ENCODE data around the gene STMND1.

Gene STMND1

DNA sequence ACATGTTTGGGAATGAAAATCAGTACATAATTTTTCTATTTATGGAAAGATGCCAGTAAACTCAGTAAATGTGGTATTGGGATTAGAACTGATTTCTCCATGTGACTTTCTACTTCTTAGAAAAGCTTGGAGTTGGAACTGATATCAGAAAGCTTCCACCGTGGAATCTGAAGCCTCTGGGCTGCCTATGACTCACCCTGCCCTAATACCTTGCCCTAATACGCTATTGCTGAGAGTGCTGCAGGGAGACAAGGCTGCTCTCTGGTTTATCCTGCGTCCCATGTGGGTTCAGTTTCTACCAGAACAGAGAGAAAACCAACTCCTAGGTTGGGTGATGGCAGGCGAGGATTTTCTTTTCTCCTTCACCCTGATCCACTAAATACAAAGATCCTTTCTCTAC lies 3.3 kb upstream of the STMND1 start:
- peak; percentile 71 for DNase-seq (ENCODE audit: low read depth)

- no peak for DNase-seq (ENCODE audit: low read depth)
Observed at GRCh38 chr6:17099401-17100059, 2.3 kb upstream of the STMND1 start.

- no peak for DNase-seq (ENCODE audit: low read depth)
Observed at GRCh38 chr6:17100806-17101205, 1.0 kb upstream of the STMND1 start.

GRCh38 chr6:17102258-17102870 lies 514 bp downstream of the STMND1 start:
- DNase-seq (ENCODE audit: low read depth): no peak

DNA sequence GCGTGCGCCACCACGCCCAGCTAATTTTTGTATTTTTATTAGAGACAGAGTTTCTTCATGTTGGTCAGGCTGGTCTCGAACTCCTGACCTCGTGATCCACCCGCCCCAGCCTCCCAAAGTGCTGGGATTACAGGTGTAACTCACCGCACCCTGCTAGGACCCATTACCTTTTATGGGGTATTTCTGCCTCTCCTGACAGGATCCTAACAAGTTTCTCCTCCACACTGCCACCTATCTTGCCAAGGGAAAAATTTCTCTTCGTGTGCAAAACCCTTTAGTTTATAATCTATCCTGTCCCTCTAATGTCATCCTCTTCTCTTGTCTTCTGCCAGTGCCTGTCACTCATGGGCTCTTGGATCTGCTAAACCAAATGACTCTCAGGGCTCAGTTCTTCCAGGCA lies 1.9 kb downstream of the STMND1 start:
- DNase-seq (ENCODE audit: low read depth): peak; percentile 18

- no peak for DNase-seq (ENCODE audit: low read depth)
Observed at GRCh38 chr6:17107863-17108262, 6.0 kb downstream of the STMND1 start.

GRCh38 chr6:17115251-17116116 lies 13.6 kb downstream of the STMND1 start:
- peak; percentile 96 for DNase-seq (ENCODE audit: low read depth)

DNA sequence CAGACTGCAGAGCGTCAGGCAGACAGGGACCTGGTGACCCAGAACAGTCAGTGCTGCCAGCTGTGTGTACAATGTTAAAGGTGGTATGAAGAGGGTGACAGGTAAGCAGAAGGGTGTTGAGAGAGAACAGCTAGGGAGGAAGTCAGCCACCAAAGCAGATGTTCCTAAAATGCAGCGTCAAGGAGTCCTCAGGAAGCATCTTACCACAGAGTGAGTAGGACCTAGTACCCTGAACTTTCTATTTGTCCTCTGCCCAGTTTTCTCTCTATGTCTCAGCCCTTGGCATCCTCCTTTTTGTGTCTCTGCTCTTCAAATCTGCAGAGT lies 14.2 kb downstream of the STMND1 start:
- no peak for DNase-seq (ENCODE audit: low read depth)

GRCh38 chr6:17120019-17120418 lies 18.2 kb downstream of the STMND1 start:
- DNase-seq (ENCODE audit: low read depth): peak; percentile 16

GRCh38 chr6:17125407-17125806 lies 23.6 kb downstream of the STMND1 start:
- DNase-seq (ENCODE audit: low read depth): no peak

GRCh38 chr6:17130786-17131185 lies 28.9 kb downstream of the STMND1 start:
- DNase-seq (ENCODE audit: low read depth): no peak

GRCh38 chr6:17132967-17133366 lies 31.1 kb downstream of the STMND1 start:
- DNase-seq (ENCODE audit: low read depth): no peak

- no peak for DNase-seq (ENCODE audit: low read depth)
Observed at GRCh38 chr6:17138033-17138432, 36.2 kb downstream of the STMND1 start.

DNA sequence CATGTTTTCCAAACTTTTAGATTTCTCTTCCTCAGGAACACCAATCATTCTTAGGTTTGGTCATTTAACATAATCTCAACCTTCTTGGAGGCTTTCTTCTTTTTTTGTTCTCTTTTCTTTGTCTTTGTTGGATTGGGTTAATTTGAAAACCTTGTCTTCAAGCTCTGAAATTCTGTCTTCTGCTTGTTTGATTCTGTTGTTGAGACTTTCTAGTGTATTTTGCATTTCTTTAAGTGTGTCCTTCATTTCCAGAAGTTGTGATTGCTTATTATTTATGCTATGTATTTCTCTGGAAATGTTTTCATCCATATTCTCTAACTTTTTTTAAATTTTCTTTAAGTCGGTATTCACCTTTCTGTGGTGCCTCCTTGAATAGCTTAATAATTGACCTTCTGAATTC lies 42.2 kb downstream of the STMND1 start:
- DNase-seq (ENCODE audit: low read depth): no peak

GRCh38 chr6:17149571-17149970 lies 47.7 kb downstream of the STMND1 start:
- DNase-seq (ENCODE audit: low read depth): no peak

GRCh38 chr6:17150096-17150495 lies 48.2 kb downstream of the STMND1 start:
- no peak for DNase-seq (ENCODE audit: low read depth)

DNA sequence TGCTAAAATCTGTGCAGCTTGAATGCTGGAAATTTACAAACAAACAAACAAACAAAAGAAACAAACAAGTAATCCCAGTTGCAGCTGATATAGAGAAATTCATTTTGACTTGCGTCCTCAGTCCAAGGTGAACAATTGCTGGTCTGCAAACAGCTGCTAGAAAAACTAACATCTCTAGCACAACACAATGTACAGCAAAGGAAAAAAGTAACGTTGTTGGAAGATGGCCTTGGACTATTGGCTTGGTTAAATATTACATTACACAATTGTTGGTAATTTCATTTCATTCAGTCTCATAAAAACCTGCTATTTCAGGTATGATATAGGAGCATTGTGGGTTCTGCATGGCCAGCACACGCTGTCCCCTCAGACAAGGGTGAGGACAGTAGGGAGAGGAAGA lies 50.0 kb downstream of the STMND1 start:
- no peak for DNase-seq (ENCODE audit: low read depth)

GRCh38 chr6:17152703-17153102 lies 50.9 kb downstream of the STMND1 start:
- no peak for DNase-seq (ENCODE audit: low read depth)

- peak; percentile 88 for DNase-seq (ENCODE audit: low read depth)
Observed at GRCh38 chr6:17156112-17156921, 54.5 kb downstream of the STMND1 start.

- DNase-seq (ENCODE audit: low read depth): no peak
Observed at GRCh38 chr6:17156966-17157365, 55.1 kb downstream of the STMND1 start.

GRCh38 chr6:17157617-17158016 lies 55.8 kb downstream of the STMND1 start:
- DNase-seq (ENCODE audit: low read depth): no peak

- no peak for DNase-seq (ENCODE audit: low read depth)
Observed at GRCh38 chr6:17159240-17159639, 57.4 kb downstream of the STMND1 start.

Measured in iris pigment epithelial cell (primary cell).